ENCODE data around the gene CHRDL1. TPM values are rescaled to one million over a fixed set of nuclear protein-coding genes. Genes with fewer than 3 reads are reported as not detected.
"Not testable (repeated sequence)": the region's sequence is repeated elsewhere in the genome, so short reads cannot be mapped to it uniquely, and the experiment has no call there.

The CHRDL1 gene
- total RNA-seq, 1 donor from 2014 or later = 15.5 TPM

DNA sequence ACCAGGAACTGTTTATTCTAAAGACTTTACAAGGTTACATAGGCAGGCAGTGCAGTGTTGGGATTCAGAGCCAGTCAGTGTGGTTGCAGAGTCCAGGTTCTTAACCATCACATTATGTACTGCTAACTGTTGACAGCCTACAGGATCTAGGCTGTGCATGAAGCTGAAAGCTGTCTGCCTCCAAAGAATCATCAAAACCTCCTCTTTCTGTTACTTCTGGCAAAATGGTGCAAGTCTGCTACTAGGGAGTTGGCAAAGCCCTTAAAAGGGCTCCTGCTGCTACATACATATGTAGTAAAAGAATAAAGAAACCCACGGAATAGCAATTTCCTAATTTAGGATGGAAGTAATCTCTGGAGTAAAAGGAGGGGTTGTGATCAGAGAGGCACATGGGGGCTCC, 40.4 kb upstream of the CHRDL1 start:
- no peaks in the 10 kb centered on the region for H3K36me3 Mint-ChIP-seq
- no peak for DNase-seq (ENCODE audit: low spot score)
- peaks cover 6% of the 10 kb centered on the region for H3K4me1 Mint-ChIP-seq
- Histone ChIP-seq H3K27ac (no peak overlapping the region), H3K4me1 (no peaks in the 10 kb centered on the region), H3K4me3 (no peak overlapping the region), H3K9ac (no peak overlapping the region), H3F3A (ENCODE audit: low read depth) (no peaks in the 10 kb centered on the region), H3K36me3 (no peaks in the 10 kb centered on the region), H3K4me2 (no peak overlapping the region), H4K20me1 (ENCODE audit: low read depth) (no peaks in the 10 kb centered on the region), H3K9me3 (ENCODE audit: low read depth) (no peaks in the 10 kb centered on the region), H3K27me3 (no peaks in the 10 kb centered on the region), H3K79me2 (ENCODE audit: low read depth) (no peaks in the 10 kb centered on the region), H2AFZ (replicated peaks) (no peak overlapping the region)
- H3K9me3 Mint-ChIP-seq = no peaks in the 10 kb centered on the region
- no peak overlapping the region for H3K27ac Mint-ChIP-seq
- no peaks in the 10 kb centered on the region for H3K27me3 Mint-ChIP-seq (ENCODE audit: insufficient read depth, low read depth)
- H3K4me3 Mint-ChIP-seq = no peak overlapping the region
- no peak for TF ChIP-seq EZH2phosphoT487 (IDR thresholded peaks at IDR 0.05)
- TF ChIP-seq, protein P1, sequence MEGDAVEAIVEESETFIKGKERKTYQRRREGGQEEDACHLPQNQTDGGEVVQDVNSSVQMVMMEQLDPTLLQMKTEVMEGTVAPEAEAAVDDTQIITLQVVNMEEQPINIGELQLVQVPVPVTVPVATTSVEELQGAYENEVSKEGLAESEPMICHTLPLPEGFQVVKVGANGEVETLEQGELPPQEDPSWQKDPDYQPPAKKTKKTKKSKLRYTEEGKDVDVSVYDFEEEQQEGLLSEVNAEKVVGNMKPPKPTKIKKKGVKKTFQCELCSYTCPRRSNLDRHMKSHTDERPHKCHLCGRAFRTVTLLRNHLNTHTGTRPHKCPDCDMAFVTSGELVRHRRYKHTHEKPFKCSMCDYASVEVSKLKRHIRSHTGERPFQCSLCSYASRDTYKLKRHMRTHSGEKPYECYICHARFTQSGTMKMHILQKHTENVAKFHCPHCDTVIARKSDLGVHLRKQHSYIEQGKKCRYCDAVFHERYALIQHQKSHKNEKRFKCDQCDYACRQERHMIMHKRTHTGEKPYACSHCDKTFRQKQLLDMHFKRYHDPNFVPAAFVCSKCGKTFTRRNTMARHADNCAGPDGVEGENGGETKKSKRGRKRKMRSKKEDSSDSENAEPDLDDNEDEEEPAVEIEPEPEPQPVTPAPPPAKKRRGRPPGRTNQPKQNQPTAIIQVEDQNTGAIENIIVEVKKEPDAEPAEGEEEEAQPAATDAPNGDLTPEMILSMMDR (IDR thresholded peaks at IDR 0.05) = no peak

DNA sequence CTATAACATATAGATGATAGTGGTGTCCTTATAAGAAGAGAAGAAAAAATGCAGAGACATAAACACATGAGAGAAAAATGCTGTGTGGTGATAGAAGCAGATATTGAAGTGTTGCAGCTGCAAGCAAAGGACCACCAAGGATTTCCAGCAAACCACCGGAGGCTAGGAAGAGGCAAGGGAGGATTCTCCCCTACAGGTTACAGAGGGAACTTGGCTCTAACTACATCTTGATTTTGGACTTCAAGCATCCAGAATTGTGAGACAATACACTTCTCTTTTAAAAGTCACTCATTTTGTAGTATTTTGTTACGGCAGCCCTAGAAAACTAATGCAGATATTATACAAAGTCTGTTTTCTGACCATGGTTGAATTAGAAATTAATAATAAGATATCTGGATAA, 30.4 kb upstream of the CHRDL1 start:
- no peaks in the 10 kb centered on the region for H3K36me3 ChIP-seq
- no peak overlapping the region for H3K27ac ChIP-seq
- peaks cover 13% of the 10 kb centered on the region for H3K9me3 Mint-ChIP-seq
- no peak overlapping the region for H3K27ac Mint-ChIP-seq
- peaks cover 8% of the 10 kb centered on the region for H3K4me1 Mint-ChIP-seq
- no peak for DNase-seq (ENCODE audit: low spot score)
- H3K36me3 Mint-ChIP-seq = peaks cover 3% of the 10 kb centered on the region
- no peak overlapping the region for H3K4me3 ChIP-seq
- H3K27me3 Mint-ChIP-seq (ENCODE audit: insufficient read depth, low read depth) = peaks cover 2% of the 10 kb centered on the region
- no peak overlapping the region for H2AFZ ChIP-seq (replicated peaks)
- no peak overlapping the region for H3K4me3 Mint-ChIP-seq
- H3K4me2 ChIP-seq = no peak overlapping the region
- no peak for TF ChIP-seq EZH2 (IDR thresholded peaks at IDR 0.05)
- TF ChIP-seq, protein P1 (IDR thresholded peaks at IDR 0.05) = no peak
- TF ChIP-seq EZH2phosphoT487 (IDR thresholded peaks at IDR 0.05) = no peak
- H4K20me1 ChIP-seq (ENCODE audit: low read depth) = no peaks in the 10 kb centered on the region
- no peaks in the 10 kb centered on the region for H3K4me1 ChIP-seq
- H3F3A ChIP-seq (ENCODE audit: low read depth) = no peaks in the 10 kb centered on the region
- H3K27me3 ChIP-seq = no peaks in the 10 kb centered on the region
- H3K79me2 ChIP-seq (ENCODE audit: low read depth) = no peaks in the 10 kb centered on the region
- H3K9ac ChIP-seq = no peak overlapping the region
- H3K9me3 ChIP-seq (ENCODE audit: low read depth) = peaks cover 14% of the 10 kb centered on the region

GRCh38 chrX:110816543-110816942, 20.9 kb upstream of the CHRDL1 start:
- not testable (repeated sequence) for H3K4me3 Mint-ChIP-seq; H3K4me3 ChIP-seq; H3K79me2 ChIP-seq (ENCODE audit: low read depth)

GRCh38 chrX:110806145-110806544, 10.5 kb upstream of the CHRDL1 start:
- no peak overlapping the region for H2AFZ ChIP-seq (replicated peaks)
- Mint-ChIP-seq H3K4me1 (no peaks in the 10 kb centered on the region), H3K36me3 (no peaks in the 10 kb centered on the region), H3K27me3 (ENCODE audit: insufficient read depth, low read depth) (peaks cover 6% of the 10 kb centered on the region), H3K9me3 (no peaks in the 10 kb centered on the region), H3K4me3 (no peak overlapping the region), H3K27ac (no peak overlapping the region)
- no peaks in the 10 kb centered on the region for H4K20me1 ChIP-seq (ENCODE audit: low read depth)
- H3K4me3 ChIP-seq = no peak overlapping the region
- no peaks in the 10 kb centered on the region for H3K79me2 ChIP-seq (ENCODE audit: low read depth)
- H3K9me3 ChIP-seq (ENCODE audit: low read depth) = no peaks in the 10 kb centered on the region
- no peak for DNase-seq (ENCODE audit: low spot score)
- no peak overlapping the region for H3K9ac ChIP-seq
- no peaks in the 10 kb centered on the region for H3F3A ChIP-seq (ENCODE audit: low read depth)
- no peaks in the 10 kb centered on the region for H3K27me3 ChIP-seq
- no peak overlapping the region for H3K27ac ChIP-seq
- TF ChIP-seq EZH2phosphoT487 (IDR thresholded peaks at IDR 0.05) (no peak), EZH2 (IDR thresholded peaks at IDR 0.05) (no peak)
- TF ChIP-seq, protein P1 (IDR thresholded peaks at IDR 0.05) = no peak
- no peak overlapping the region for H3K4me2 ChIP-seq
- no peaks in the 10 kb centered on the region for H3K4me1 ChIP-seq
- no peaks in the 10 kb centered on the region for H3K36me3 ChIP-seq

More at GRCh38 chrX:110816543-110816942, 20.9 kb upstream of the CHRDL1 start:
- H3K9ac ChIP-seq; H3K4me1 Mint-ChIP-seq; H3K4me2 ChIP-seq; H3F3A ChIP-seq (ENCODE audit: low read depth); DNase-seq (ENCODE audit: low spot score); H3K27me3 Mint-ChIP-seq (ENCODE audit: insufficient read depth, low read depth); H2AFZ ChIP-seq (replicated peaks); H3K36me3 Mint-ChIP-seq; H3K36me3 ChIP-seq; H3K4me1 ChIP-seq; H3K27me3 ChIP-seq; H3K27ac Mint-ChIP-seq; H4K20me1 ChIP-seq (ENCODE audit: low read depth); H3K9me3 ChIP-seq (ENCODE audit: low read depth); H3K9me3 Mint-ChIP-seq; H3K27ac ChIP-seq: not testable (repeated sequence)
